DOHH2 (cell line): Measurements from ENCODE around the gene PLLP.

Source experiments
- H3F3A ChIP-seq: fragments of 200-600 bp; sonication (generic), shearing (Covaris generic); 2 replicates; pipeline ENCODE4 v1.6.0; 2016; ENCODE audit warnings: antibody characterized with exemption, mild to moderate bottlenecking; ENCODE audit not compliant: control insufficient read depth, insufficient read depth
- H3K27ac ChIP-seq: fragments of 200-600 bp; sonication (generic); 2 replicates; pipeline ENCODE4 v1.5.1; 2014; ENCODE audit warnings: low read depth, mild to moderate bottlenecking, low read length, moderate library complexity
- H3K27me3 ChIP-seq: fragments of 200-600 bp; sonication (generic); 2 replicates; pipeline ENCODE4 v1.6.1; 2014; ENCODE audit warnings: mild to moderate bottlenecking, low read length, mixed read lengths; ENCODE audit not compliant: control insufficient read depth
- H3K36me3 ChIP-seq: fragments of 200-600 bp; sonication (generic); 2 replicates; pipeline ENCODE4 v1.6.1; 2014; ENCODE audit warnings: mild to moderate bottlenecking, low read length, moderate library complexity, mixed read lengths; ENCODE audit not compliant: control insufficient read depth
- H3K4me1 ChIP-seq: fragments of 200-600 bp; sonication (generic); 2 replicates; pipeline ENCODE4 v1.6.1; 2014; ENCODE audit warnings: mild to moderate bottlenecking, low read length, mixed read lengths; ENCODE audit not compliant: control insufficient read depth
- H3K4me2 ChIP-seq: fragments of 200-600 bp; sonication (generic); 2 replicates; pipeline ENCODE4 v1.6.0; 2014; ENCODE audit warnings: mild to moderate bottlenecking, low read length, moderate library complexity
- H3K4me3 ChIP-seq: fragments of 200-600 bp; sonication (generic); 2 replicates; pipeline ENCODE4 v1.5.1; 2014; ENCODE audit warnings: mild to moderate bottlenecking, low read length, mixed read lengths
- H3K79me2 ChIP-seq: fragments of 200-600 bp; sonication (generic); 2 replicates; pipeline ENCODE4 v1.6.1; 2014; ENCODE audit warnings: mild to moderate bottlenecking, low read length, mixed read lengths; ENCODE audit not compliant: control insufficient read depth
- H3K9me2 ChIP-seq: fragments of 200-600 bp; sonication (generic); replicated peaks from 2 replicates; pipeline ENCODE4 v1.6.1; 2014; ENCODE audit warnings: mild to moderate bottlenecking, low read length, mixed read lengths; ENCODE audit not compliant: control insufficient read depth
- H3K9me3 ChIP-seq: fragments of 200-600 bp; sonication (generic); 2 replicates; pipeline ENCODE4 v1.6.1; 2014; ENCODE audit warnings: antibody characterized with exemption, low read length, mixed read lengths; ENCODE audit not compliant: control insufficient read depth, insufficient read depth
- H4K20me1 ChIP-seq: fragments of 200-600 bp; sonication (generic); 2 replicates; pipeline ENCODE4 v1.6.0; 2014; ENCODE audit warnings: low read depth, mild to moderate bottlenecking, antibody characterized with exemption, low read length, moderate library complexity; ENCODE audit not compliant: control insufficient read depth, insufficient read depth
- CTCF ChIP-seq: fragments of 200-600 bp; sonication (generic); IDR thresholded peaks from one replicate; pipeline ENCODE4 v1.5.1; 2014; ENCODE audit warnings: antibody characterized with exemption, mild to moderate bottlenecking, low read depth, low read length; ENCODE audit not compliant: poor library complexity, severe bottlenecking
- EZH2phosphoT487 ChIP-seq: fragments of 200-600 bp; sonication (generic); IDR thresholded peaks from 2 replicates; pipeline ENCODE4 v1.6.1; 2017; ENCODE audit warnings: borderline replicate concordance, mild to moderate bottlenecking, antibody characterized with exemption, low read length, moderate library complexity, mixed read lengths

The PLLP gene

GRCh38 chr16:57234707-57235092, 49.8 kb downstream of the PLLP start:
- no peaks in the 10 kb centered on the region for H3K9me3 ChIP-seq

GRCh38 chr16:57233944-57234706, 50.3 kb downstream of the PLLP start:
- Histone ChIP-seq H4K20me1 (no peaks in the 10 kb centered on the region), H3K36me3 (peaks cover 75% of the 10 kb centered on the region), H3K9me2 (no peaks in the 10 kb centered on the region), H3K79me2 (no peaks in the 10 kb centered on the region), H3F3A (peaks cover 35% of the 10 kb centered on the region), H3K9me3 (no peaks in the 10 kb centered on the region), H3K4me2 (peak overlapping the region; percentile 84), H3K4me1 (peaks cover 37% of the 10 kb centered on the region), H3K4me3 (peak overlapping the region; percentile 61), H3K27me3 (no peaks in the 10 kb centered on the region), H3K27ac (peak overlapping the region; percentile 89)
- TF ChIP-seq EZH2phosphoT487: no peak
- TF ChIP-seq CTCF: no peak

More at GRCh38 chr16:57234707-57235092, 49.8 kb downstream of the PLLP start:
- H3K79me2 ChIP-seq: no peaks in the 10 kb centered on the region
- peaks cover 80% of the 10 kb centered on the region for H3K36me3 ChIP-seq
- H3K4me2 ChIP-seq: peak overlapping the region; percentile 84
- no peaks in the 10 kb centered on the region for H3K9me2 ChIP-seq
- H3K4me3 ChIP-seq: peak overlapping the region; percentile 61
- no peak for TF ChIP-seq EZH2phosphoT487
- no peak for TF ChIP-seq CTCF
- H3K27me3 ChIP-seq: no peaks in the 10 kb centered on the region
- H4K20me1 ChIP-seq: no peaks in the 10 kb centered on the region
- H3K4me1 ChIP-seq: peaks cover 42% of the 10 kb centered on the region
- peak overlapping the region; percentile 89 for H3K27ac ChIP-seq
- peaks cover 40% of the 10 kb centered on the region for H3F3A ChIP-seq

- Histone ChIP-seq H4K20me1 (no peaks in the 10 kb centered on the region), H3K27me3 (no peaks in the 10 kb centered on the region), H3K9me3 (no peaks in the 10 kb centered on the region), H3K4me1 (peaks cover 33% of the 10 kb centered on the region), H3K79me2 (no peaks in the 10 kb centered on the region), H3K4me3 (no peak overlapping the region), H3K9me2 (no peaks in the 10 kb centered on the region), H3K27ac (no peak overlapping the region), H3K4me2 (no peak overlapping the region), H3K36me3 (peaks cover 75% of the 10 kb centered on the region), H3F3A (peaks cover 23% of the 10 kb centered on the region)
- TF ChIP-seq CTCF (no peak), EZH2phosphoT487 (no peak)
These were observed 52.6 kb downstream of the PLLP start for GRCh38 chr16:57231821-57232350.
